Measurements from ENCODE around the gene FBXO42.
A peak's percentile ranks its signal among the peaks of the same experiment; 100 is the strongest.
"Not testable (repeated sequence)": the region's sequence is repeated elsewhere in the genome, so short reads cannot be mapped to it uniquely, and the experiment has no call there.

The FBXO42 gene

GRCh38 chr1:16215882-16216753 is 136.2 kb downstream of the FBXO42 start:
- DNase-seq = peak; percentile 55

GRCh38 chr1:16215240-16215639 is 137.0 kb downstream of the FBXO42 start:
- not testable (repeated sequence) for DNase-seq

- not testable (repeated sequence) for DNase-seq
These were observed 138.7 kb downstream of the FBXO42 start for GRCh38 chr1:16213544-16213943.

- DNase-seq = no peak
These were observed 139.3 kb downstream of the FBXO42 start for GRCh38 chr1:16213013-16213412.

- DNase-seq = no peak
These were observed 139.9 kb downstream of the FBXO42 start, which contains the start of gene ARHGEF19 for GRCh38 chr1:16212251-16212961. Gene ARHGEF19 (minus strand): TSS chr1:16212652. CDS start chr1:16209054, 3,598 bp downstream.

- no peak for DNase-seq
These were observed 140.5 kb downstream of the FBXO42 start for GRCh38 chr1:16211824-16212223.

- DNase-seq = no peak
These were observed 141.7 kb downstream of the FBXO42 start for GRCh38 chr1:16210581-16210980.

- DNase-seq = no peak
These were observed 142.4 kb downstream of the FBXO42 start for GRCh38 chr1:16209847-16210407.

GRCh38 chr1:16209132-16209846 is 143.0 kb downstream of the FBXO42 start:
- DNase-seq = no peak

- no peak for DNase-seq
These were observed 143.9 kb downstream of the FBXO42 start for GRCh38 chr1:16208270-16208987.

- DNase-seq = peak; percentile 44
These were observed 144.7 kb downstream of the FBXO42 start for GRCh38 chr1:16207318-16208269.

- peak; percentile 98 for DNase-seq
These were observed 145.5 kb downstream of the FBXO42 start for GRCh38 chr1:16206547-16207317.

GRCh38 chr1:16205891-16206546 is 146.3 kb downstream of the FBXO42 start:
- no peak for DNase-seq

- no peak for DNase-seq
These were observed 147.0 kb downstream of the FBXO42 start for GRCh38 chr1:16205334-16205671.

GRCh38 chr1:16204634-16205333 is 147.5 kb downstream of the FBXO42 start:
- no peak for DNase-seq

- DNase-seq = no peak
These were observed 148.1 kb downstream of the FBXO42 start for GRCh38 chr1:16204216-16204615.

- DNase-seq = no peak
These were observed 148.7 kb downstream of the FBXO42 start for GRCh38 chr1:16203550-16203949.

GRCh38 chr1:16202281-16203210 is 149.7 kb downstream of the FBXO42 start:
- no peak for DNase-seq
